IMR-90 (cell line): ENCODE measurements around the gene PTGES. TPM values are rescaled to one million over a fixed set of nuclear protein-coding genes. Genes with fewer than 3 reads are reported as not detected.

ENCODE experiments used
- ATAC-seq: fragments of 200-7000 bp; cut with Tn5 transposase; 2 replicates; pipeline ENCODE4 v1.9.1; 2020; ENCODE audit warnings: low read depth, mild to moderate bottlenecking, moderate library complexity
- BruUV-seq: library from RNA; stranded (reverse); fragments of 400-500 nt; replicated peaks from 2 replicates; lab custom pipeline; 2021; lab: Mats Ljungman, UMichigan
- CTCF ChIA-PET: fragments of 300-600 bp; formaldehyde crosslinking; extraction: SDS; loops from one replicate; lab custom pipeline; 2021; ENCODE audit warnings: antibody characterized with exemption; lab: Yijun Ruan, JAX
- POLR2A ChIA-PET: fragments of 300-600 bp; sonication (Branson Sonifier 250); formaldehyde crosslinking; loops from one replicate; lab custom pipeline; 2022; ENCODE audit warnings: antibody characterized with exemption; ENCODE audit not compliant: unreplicated experiment; lab: Charles Lee
- DNase-seq: peaks from one replicate; pipeline ENCODE4 v3.0.0; 2013
- H2AFZ ChIP-seq: replicated peaks from 2 replicates; pipeline ENCODE3; 2013; ENCODE audit warnings: low read length, mild to moderate bottlenecking; ENCODE audit not compliant: poor library complexity
- H2AK5ac ChIP-seq: 2 replicates; pipeline ENCODE4 v1.6.1; 2013; ENCODE audit warnings: low read depth, low read length, inconsistent platforms
- H2AK9ac ChIP-seq: replicated peaks from 2 replicates; pipeline ENCODE3; 2013; ENCODE audit warnings: mild to moderate bottlenecking, low read depth, low read length, moderate library complexity; ENCODE audit not compliant: poor library complexity
- H2BK120ac ChIP-seq: 2 replicates; pipeline ENCODE4 v1.6.1; 2013; ENCODE audit warnings: low read depth, low read length, inconsistent platforms
- H2BK15ac ChIP-seq: 3 replicates; pipeline ENCODE4 v1.6.1; 2013; ENCODE audit warnings: low read depth, low read length, inconsistent platforms
- H2BK20ac ChIP-seq: 2 replicates; pipeline ENCODE4 v1.6.1; 2013; ENCODE audit warnings: low read depth, mild to moderate bottlenecking, inconsistent platforms, low read length, moderate library complexity
- H2BK5ac ChIP-seq: 2 replicates; pipeline ENCODE4 v1.6.1; 2013; ENCODE audit warnings: mild to moderate bottlenecking, low read depth, low read length, inconsistent platforms; ENCODE audit not compliant: poor library complexity, severe bottlenecking
- H3K14ac ChIP-seq: replicated peaks from 2 replicates; pipeline ENCODE4 v1.6.1; 2013; ENCODE audit warnings: low read depth, low read length, inconsistent platforms
- H3K18ac ChIP-seq: 2 replicates; pipeline ENCODE4 v1.6.1; 2013; ENCODE audit warnings: low read depth, low read length, control low read depth
- H3K23ac ChIP-seq: 2 replicates; pipeline ENCODE4 v1.6.1; 2013; ENCODE audit warnings: low read depth, low read length, inconsistent platforms
- H3K27ac ChIP-seq: 2 replicates; pipeline ENCODE4 v1.5.1; 2013; ENCODE audit warnings: mild to moderate bottlenecking, control low read depth, low read length; ENCODE audit not compliant: insufficient read depth
- H3K27me3 ChIP-seq: 2 replicates; pipeline ENCODE4 v1.6.1; 2013; ENCODE audit warnings: low read length; ENCODE audit not compliant: control insufficient read depth, insufficient read depth
- H3K36me3 ChIP-seq: 2 replicates; pipeline ENCODE4 v1.6.1; 2013; ENCODE audit warnings: low read length, mixed read lengths; ENCODE audit not compliant: control insufficient read depth, insufficient read depth
- H3K4ac ChIP-seq: 2 replicates; pipeline ENCODE4 v1.6.1; 2013; ENCODE audit warnings: low read depth, low read length, inconsistent platforms
- H3K4me1 ChIP-seq: 2 replicates; pipeline ENCODE4 v1.6.1; 2013; ENCODE audit warnings: low read length, mixed read lengths; ENCODE audit not compliant: control insufficient read depth, insufficient read depth
- H3K4me2 ChIP-seq: 2 replicates; pipeline ENCODE4 v1.6.1; 2013; ENCODE audit warnings: low read depth, mild to moderate bottlenecking, control low read depth, low read length, moderate library complexity
- H3K4me3 ChIP-seq: 2 replicates; pipeline ENCODE4 v1.5.1; 2013; ENCODE audit warnings: low read depth, mild to moderate bottlenecking, control low read depth, low read length, moderate library complexity; ENCODE audit not compliant: insufficient read depth
- H3K56ac ChIP-seq: 2 replicates; pipeline ENCODE4 v1.6.1; 2013; ENCODE audit warnings: low read length, inconsistent platforms; ENCODE audit not compliant: insufficient read depth; ENCODE audit errors: extremely low read depth
- H3K79me1 ChIP-seq, 2 experiments: 2 replicates each; pipeline ENCODE4 v1.6.1; 2013; ENCODE audit warnings: low read length in 2 of 2, inconsistent platforms in 1 of 2, low read depth in 1 of 2
- H3K9ac ChIP-seq: 2 replicates; pipeline ENCODE4 v1.6.1; 2013; ENCODE audit warnings: low read depth, low read length, control low read depth
- H3K9me1 ChIP-seq: 2 replicates; pipeline ENCODE4 v1.6.1; 2013; ENCODE audit warnings: low read length, inconsistent platforms; ENCODE audit not compliant: insufficient read depth
- H3K9me3 ChIP-seq: 2 replicates; pipeline ENCODE4 v1.6.1; 2013; ENCODE audit warnings: low read length; ENCODE audit not compliant: control insufficient read depth, insufficient read depth
- H4K20me1 ChIP-seq: 2 replicates; pipeline ENCODE4 v1.6.1; 2013; ENCODE audit warnings: low read length, inconsistent platforms; ENCODE audit not compliant: insufficient read depth
- H4K5ac ChIP-seq: 2 replicates; pipeline ENCODE4 v1.6.1; 2013; ENCODE audit warnings: mild to moderate bottlenecking, low read depth, low read length, control low read depth
- H4K8ac ChIP-seq, 2 experiments: 2 replicates each; pipeline ENCODE4 v1.6.1; 2013; ENCODE audit warnings: low read depth in 2 of 2, low read length in 2 of 2, control low read depth in 1 of 2, inconsistent platforms in 1 of 2
- H4K91ac ChIP-seq: 2 replicates; pipeline ENCODE4 v1.6.1; 2013; ENCODE audit warnings: low read depth, low read length, inconsistent platforms; ENCODE audit not compliant: insufficient read depth
- BHLHE40 ChIP-seq: fragments of 150-350 bp; IDR thresholded peaks from 2 replicates; pipeline ENCODE4 v1.6.1; 2016; ENCODE audit warnings: mild to moderate bottlenecking, low read depth, low read length
- CEBPB ChIP-seq: IDR thresholded peaks from 2 replicates; pipeline ENCODE4 v1.6.1; 2012; ENCODE audit warnings: low read depth, low read length, improper control_type of control experiment
- FOS ChIP-seq: fragments of 150-350 bp; IDR thresholded peaks from 2 replicates; pipeline ENCODE4 v1.6.1; 2016; ENCODE audit warnings: low read depth, low read length
- MAFK ChIP-seq: IDR thresholded peaks from 2 replicates; pipeline ENCODE4 v1.6.1; 2012; ENCODE audit warnings: low read depth, low read length, improper control_type of control experiment
- MAZ ChIP-seq: IDR thresholded peaks from 2 replicates; pipeline ENCODE4 v1.6.1; 2012; ENCODE audit warnings: low read depth, mild to moderate bottlenecking, low read length, improper control_type of control experiment, moderate library complexity, borderline replicate concordance
- MXI1 ChIP-seq: IDR thresholded peaks from 2 replicates; pipeline ENCODE4 v1.6.1; 2012; ENCODE audit warnings: low read depth, mild to moderate bottlenecking, low read length, moderate library complexity, borderline replicate concordance
- NFE2L2 ChIP-seq: fragments of 150-350 bp; IDR thresholded peaks from 2 replicates; pipeline ENCODE4 v1.6.1; 2016; ENCODE audit warnings: low read depth, mild to moderate bottlenecking, low read length
- POLR2A ChIP-seq: IDR thresholded peaks from 2 replicates; pipeline ENCODE4 v1.6.1; 2012; ENCODE audit warnings: mild to moderate bottlenecking, low read depth, low read length
- RAD21 ChIP-seq: IDR thresholded peaks from 2 replicates; pipeline ENCODE4 v1.6.1; 2012; ENCODE audit warnings: low read length, improper control_type of control experiment
- RCOR1 ChIP-seq: IDR thresholded peaks from 2 replicates; pipeline ENCODE4 v1.6.1; 2012; ENCODE audit warnings: mild to moderate bottlenecking, low read length, improper control_type of control experiment; ENCODE audit not compliant: insufficient replicate concordance
- RFX5 ChIP-seq: IDR thresholded peaks from 2 replicates; pipeline ENCODE4 v1.8.0; 2012; ENCODE audit warnings: low read depth, mild to moderate bottlenecking, low read length, moderate library complexity
- SMC3 ChIP-seq: fragments of 150-350 bp; IDR thresholded peaks from 2 replicates; pipeline ENCODE4 v1.6.1; 2016; ENCODE audit warnings: low read depth, mild to moderate bottlenecking, antibody characterized with exemption, low read length, moderate library complexity
- WGBS, 2 experiments: methylation state at CpG; one replicate each; pipeline versions ENCODE4 v1.1.5 to v1.1.7; 2013; ENCODE audit warnings: missing lambda C conversion rate in 2 of 2; ENCODE audit not compliant: insufficient read length in 1 of 2; ENCODE audit errors: extremely low coverage in 2 of 2; 5-methylcytosine and 5-hydroxymethylcytosine counted together
- dilution Hi-C: fragments of 300-500 bp; cut with HindIII; formaldehyde crosslinking; loops from one replicate; pipeline ENCODE4 v1.14.3; 2018; ENCODE audit warnings: low sequenced_read_pairs; ENCODE audit not compliant: unreplicated experiment
- in situ Hi-C: fragments of 300-500 bp; cut with MboI; formaldehyde crosslinking; loops from 3 replicates; pipeline ENCODE4 v1.14.3; 2019; ENCODE audit warnings: low sequenced_read_pairs, inconsistent platforms, mixed read lengths
- intact Hi-C: fragments of 100-400 bp; cut with micrococcal nuclease; formaldehyde crosslinking; loops from 2 replicates; pipeline ENCODE4 v1.10.0; 2022
- polyA plus RNA-seq, 3 experiments: library from polyadenylated mRNA; depleted of rRNA; stranded (reverse); fragments of >200 nt; gene quantifications; 2 replicates each; pipeline ENCODE4 v1.2.3, GENCODE V29; 2012; ENCODE audit warnings: low replicate concordance in 1 of 3
- total RNA-seq: library from RNA; depleted of rRNA; stranded (reverse); fragments of >200 nt; gene quantifications from 2 replicates; pipeline ENCODE4 v1.2.3, GENCODE V29; 2012
- TF ChIP-seq, protein P1 (sequence below): conservative IDR thresholded peaks from 2 replicates; pipeline ENCODE4 v1.5.1; 2012; ENCODE audit warnings: mild to moderate bottlenecking, low read depth, low read length, improper control_type of control experiment
- TF ChIP-seq, protein P2 (sequence below): fragments of 150-350 bp; IDR thresholded peaks from 2 replicates; pipeline ENCODE4 v1.6.1; 2016; ENCODE audit warnings: low read depth, mild to moderate bottlenecking, low read length, moderate library complexity, borderline replicate concordance
- TF ChIP-seq, protein P3 (sequence below): fragments of 150-350 bp; IDR thresholded peaks from 2 replicates; pipeline ENCODE4 v1.6.1; 2017; ENCODE audit warnings: mild to moderate bottlenecking, antibody characterized with exemption, low read length, low read depth

The PTGES gene
- total and polyA plus RNA-seq, 2 of the 4 experiments (the other 2 are of a cell fraction) = 3.2 to 6.3 TPM

DNA sequence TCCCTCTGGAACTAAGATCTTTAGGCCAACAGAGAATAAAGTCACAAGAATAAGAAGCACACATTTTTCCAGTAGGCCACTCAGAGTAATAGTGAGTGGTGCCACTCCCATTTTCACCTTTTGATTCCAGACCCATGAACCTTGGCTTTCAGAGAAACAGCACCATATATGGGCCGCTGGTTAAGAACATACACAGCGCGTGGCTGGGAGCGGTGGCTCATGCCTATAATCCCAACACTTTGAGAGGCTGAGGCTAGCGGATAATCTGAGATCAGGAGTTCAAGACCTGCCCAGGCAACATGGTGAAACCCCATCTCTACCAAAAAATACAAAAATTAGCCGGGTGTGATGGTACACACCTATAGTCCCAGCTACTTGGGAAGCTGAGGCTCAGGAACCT lies 15.6 kb upstream of the PTGES start:
- H3K14ac ChIP-seq = no peak overlapping the region
- H2BK15ac ChIP-seq = no peak overlapping the region
- no TSS peak for BruUV-seq
- no peaks in the 10 kb centered on the region for H3K9me3 ChIP-seq
- no peak overlapping the region for H2BK5ac ChIP-seq
- H3K9me1 ChIP-seq = peaks cover 10% of the 10 kb centered on the region; the same call in 1 of the 2 replicates
- no peaks in the 10 kb centered on the region for H3K27me3 ChIP-seq
- peaks cover 6% of the 10 kb centered on the region for H3K4me1 ChIP-seq
- dilution Hi-C loops = no loop called here
- no peaks in the 10 kb centered on the region for H4K20me1 ChIP-seq
- no peak overlapping the region for H2AK5ac ChIP-seq
- H3K56ac ChIP-seq = no peak overlapping the region
- no peak overlapping the region for H4K91ac ChIP-seq
- no peak overlapping the region for H4K8ac ChIP-seq
- ATAC-seq = no peak
- intact Hi-C loops = no loop called here
- DNase-seq = no peak
- H3K79me1 ChIP-seq = no peaks in the 10 kb centered on the region
- no peak overlapping the region for H2AK9ac ChIP-seq
- no peak overlapping the region for H3K18ac ChIP-seq
- no peak overlapping the region for H3K23ac ChIP-seq
- CTCF ChIA-PET = no interaction called here
- POLR2A ChIA-PET = no interaction called here
- WGBS, 2 experiments = 100% methylated on average over 2 of the region's 6 CpGs; no CpG with 5 or more reads in 1 of the 2 experiments
- H3K27ac ChIP-seq = no peak overlapping the region
- H4K5ac ChIP-seq = no peak overlapping the region
- H3K9ac ChIP-seq = no peak overlapping the region
- no peaks in the 10 kb centered on the region for H3K36me3 ChIP-seq
- H2BK120ac ChIP-seq = no peak overlapping the region
- in situ Hi-C loops = no loop called here
- TF ChIP-seq POLR2A = no peak
- TF ChIP-seq, protein P1, sequence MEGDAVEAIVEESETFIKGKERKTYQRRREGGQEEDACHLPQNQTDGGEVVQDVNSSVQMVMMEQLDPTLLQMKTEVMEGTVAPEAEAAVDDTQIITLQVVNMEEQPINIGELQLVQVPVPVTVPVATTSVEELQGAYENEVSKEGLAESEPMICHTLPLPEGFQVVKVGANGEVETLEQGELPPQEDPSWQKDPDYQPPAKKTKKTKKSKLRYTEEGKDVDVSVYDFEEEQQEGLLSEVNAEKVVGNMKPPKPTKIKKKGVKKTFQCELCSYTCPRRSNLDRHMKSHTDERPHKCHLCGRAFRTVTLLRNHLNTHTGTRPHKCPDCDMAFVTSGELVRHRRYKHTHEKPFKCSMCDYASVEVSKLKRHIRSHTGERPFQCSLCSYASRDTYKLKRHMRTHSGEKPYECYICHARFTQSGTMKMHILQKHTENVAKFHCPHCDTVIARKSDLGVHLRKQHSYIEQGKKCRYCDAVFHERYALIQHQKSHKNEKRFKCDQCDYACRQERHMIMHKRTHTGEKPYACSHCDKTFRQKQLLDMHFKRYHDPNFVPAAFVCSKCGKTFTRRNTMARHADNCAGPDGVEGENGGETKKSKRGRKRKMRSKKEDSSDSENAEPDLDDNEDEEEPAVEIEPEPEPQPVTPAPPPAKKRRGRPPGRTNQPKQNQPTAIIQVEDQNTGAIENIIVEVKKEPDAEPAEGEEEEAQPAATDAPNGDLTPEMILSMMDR = no peak
- no peak for TF ChIP-seq MXI1
- TF ChIP-seq NFE2L2 = no peak
- no peak for TF ChIP-seq MAZ
- no peak for TF ChIP-seq FOS
- TF ChIP-seq, protein P2, sequence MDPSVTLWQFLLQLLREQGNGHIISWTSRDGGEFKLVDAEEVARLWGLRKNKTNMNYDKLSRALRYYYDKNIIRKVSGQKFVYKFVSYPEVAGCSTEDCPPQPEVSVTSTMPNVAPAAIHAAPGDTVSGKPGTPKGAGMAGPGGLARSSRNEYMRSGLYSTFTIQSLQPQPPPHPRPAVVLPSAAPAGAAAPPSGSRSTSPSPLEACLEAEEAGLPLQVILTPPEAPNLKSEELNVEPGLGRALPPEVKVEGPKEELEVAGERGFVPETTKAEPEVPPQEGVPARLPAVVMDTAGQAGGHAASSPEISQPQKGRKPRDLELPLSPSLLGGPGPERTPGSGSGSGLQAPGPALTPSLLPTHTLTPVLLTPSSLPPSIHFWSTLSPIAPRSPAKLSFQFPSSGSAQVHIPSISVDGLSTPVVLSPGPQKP = no peak
- TF ChIP-seq RFX5 = no peak
- no peak for TF ChIP-seq MAFK
- TF ChIP-seq SMC3 = no peak
- no peak for TF ChIP-seq RAD21
- TF ChIP-seq CEBPB = no peak
- TF ChIP-seq BHLHE40 = no peak
- TF ChIP-seq, protein P3, sequence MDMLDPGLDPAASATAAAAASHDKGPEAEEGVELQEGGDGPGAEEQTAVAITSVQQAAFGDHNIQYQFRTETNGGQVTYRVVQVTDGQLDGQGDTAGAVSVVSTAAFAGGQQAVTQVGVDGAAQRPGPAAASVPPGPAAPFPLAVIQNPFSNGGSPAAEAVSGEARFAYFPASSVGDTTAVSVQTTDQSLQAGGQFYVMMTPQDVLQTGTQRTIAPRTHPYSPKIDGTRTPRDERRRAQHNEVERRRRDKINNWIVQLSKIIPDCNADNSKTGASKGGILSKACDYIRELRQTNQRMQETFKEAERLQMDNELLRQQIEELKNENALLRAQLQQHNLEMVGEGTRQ = no peak
- TF ChIP-seq RCOR1 = no peak
- no peak overlapping the region for H2BK20ac ChIP-seq
- no peak overlapping the region for H2AFZ ChIP-seq
- H3K4me2 ChIP-seq = no peak overlapping the region
- H3K4me3 ChIP-seq = no peak overlapping the region
- H3K4ac ChIP-seq = no peak overlapping the region
